K562 (cell line): ENCODE measurements around the gene PAFAH1B1.

Source experiments
- HDAC6 ChIP-seq: IDR thresholded peaks from 2 replicates; pipeline ENCODE4 v1.6.1; 2012; ENCODE audit warnings: low read depth, mild to moderate bottlenecking, control low read depth, inconsistent platforms, low read length, moderate library complexity
- KAT8 ChIP-seq: fragments of 450-650 bp; IDR thresholded peaks from 2 replicates; pipeline ENCODE4 v1.6.1; 2016; ENCODE audit warnings: low read depth, mild to moderate bottlenecking
- ZNF431 ChIP-seq: sonication (generic); formaldehyde crosslinking; IDR thresholded peaks from 2 replicates; pipeline ENCODE4 v1.8.0; 2022; ENCODE audit warnings: mild to moderate bottlenecking, missing genetic modification reagents
- TF ChIP-seq, protein P1 (sequence below): fragments of 200-800 bp; sonication (Bioruptor generic); IDR thresholded peaks from 2 replicates; pipeline ENCODE4 v1.6.1; 2016; ENCODE audit warnings: missing genetic modification characterization, missing compliant biosample characterization

- TF ChIP-seq KAT8 (no peak), ZNF431 (CRISPR knock-in tag) (no peak), HDAC6 (no peak)
- TF ChIP-seq, protein P1, sequence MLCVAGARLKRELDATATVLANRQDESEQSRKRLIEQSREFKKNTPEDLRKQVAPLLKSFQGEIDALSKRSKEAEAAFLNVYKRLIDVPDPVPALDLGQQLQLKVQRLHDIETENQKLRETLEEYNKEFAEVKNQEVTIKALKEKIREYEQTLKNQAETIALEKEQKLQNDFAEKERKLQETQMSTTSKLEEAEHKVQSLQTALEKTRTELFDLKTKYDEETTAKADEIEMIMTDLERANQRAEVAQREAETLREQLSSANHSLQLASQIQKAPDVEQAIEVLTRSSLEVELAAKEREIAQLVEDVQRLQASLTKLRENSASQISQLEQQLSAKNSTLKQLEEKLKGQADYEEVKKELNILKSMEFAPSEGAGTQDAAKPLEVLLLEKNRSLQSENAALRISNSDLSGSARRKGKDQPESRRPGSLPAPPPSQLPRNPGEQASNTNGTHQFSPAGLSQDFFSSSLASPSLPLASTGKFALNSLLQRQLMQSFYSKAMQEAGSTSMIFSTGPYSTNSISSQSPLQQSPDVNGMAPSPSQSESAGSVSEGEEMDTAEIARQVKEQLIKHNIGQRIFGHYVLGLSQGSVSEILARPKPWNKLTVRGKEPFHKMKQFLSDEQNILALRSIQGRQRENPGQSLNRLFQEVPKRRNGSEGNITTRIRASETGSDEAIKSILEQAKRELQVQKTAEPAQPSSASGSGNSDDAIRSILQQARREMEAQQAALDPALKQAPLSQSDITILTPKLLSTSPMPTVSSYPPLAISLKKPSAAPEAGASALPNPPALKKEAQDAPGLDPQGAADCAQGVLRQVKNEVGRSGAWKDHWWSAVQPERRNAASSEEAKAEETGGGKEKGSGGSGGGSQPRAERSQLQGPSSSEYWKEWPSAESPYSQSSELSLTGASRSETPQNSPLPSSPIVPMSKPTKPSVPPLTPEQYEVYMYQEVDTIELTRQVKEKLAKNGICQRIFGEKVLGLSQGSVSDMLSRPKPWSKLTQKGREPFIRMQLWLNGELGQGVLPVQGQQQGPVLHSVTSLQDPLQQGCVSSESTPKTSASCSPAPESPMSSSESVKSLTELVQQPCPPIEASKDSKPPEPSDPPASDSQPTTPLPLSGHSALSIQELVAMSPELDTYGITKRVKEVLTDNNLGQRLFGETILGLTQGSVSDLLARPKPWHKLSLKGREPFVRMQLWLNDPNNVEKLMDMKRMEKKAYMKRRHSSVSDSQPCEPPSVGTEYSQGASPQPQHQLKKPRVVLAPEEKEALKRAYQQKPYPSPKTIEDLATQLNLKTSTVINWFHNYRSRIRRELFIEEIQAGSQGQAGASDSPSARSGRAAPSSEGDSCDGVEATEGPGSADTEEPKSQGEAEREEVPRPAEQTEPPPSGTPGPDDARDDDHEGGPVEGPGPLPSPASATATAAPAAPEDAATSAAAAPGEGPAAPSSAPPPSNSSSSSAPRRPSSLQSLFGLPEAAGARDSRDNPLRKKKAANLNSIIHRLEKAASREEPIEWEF (CRISPR knock-in tag), result no peak
Observed at GRCh38 chr17:2700491-2701141, 107.2 kb downstream of the PAFAH1B1 start.
